ENCODE data around the gene MSLN. TPM values are rescaled to one million over a fixed set of nuclear protein-coding genes. Genes with fewer than 3 reads are reported as not detected.
"Not testable (repeated sequence)": the region's sequence is repeated elsewhere in the genome, so short reads cannot be mapped to it uniquely, and the experiment has no call there.

MSLN gene
- polyA plus RNA-seq (2013, experiment 1 of 2), result not detected
- polyA plus RNA-seq (2013, experiment 2 of 2), result not detected

- Histone ChIP-seq H3K9me3 (ENCODE audit: insufficient read depth, low read depth, low read length) (no peaks in the 10 kb centered on the region), H3K27ac (ENCODE audit: low read depth, low read length) (no peak within 1 kb of the TSS), H3K36me3 (ENCODE audit: insufficient read depth, low read length) (no peaks in the 10 kb centered on the region), H3K27me3 (ENCODE audit: insufficient read depth, low read length) (no peaks in the 10 kb centered on the region), H3K4me3 (ENCODE audit: low read length) (no peak within 1 kb of the TSS), H3K4me1 (ENCODE audit: insufficient read depth, low read length) (no peaks in the 10 kb centered on the region), H3K9ac (ENCODE audit: low read depth, low read length) (no peak within 1 kb of the TSS)
- 87% methylated on average over 37 of the region's 37 CpGs for WGBS
These were observed at the start of gene MSLN for GRCh38 chr16:760545-761343. TSS of gene MSLN (plus strand) at chr16:760734. CDS start at chr16:762681, 1,947 bp downstream.

- Histone ChIP-seq H3K27me3 (ENCODE audit: insufficient read depth, low read length) (peaks cover 77% of the 10 kb centered on the region), H3K9ac (ENCODE audit: low read depth, low read length) (no peak overlapping the region)
These were observed 49.5 kb upstream of the MSLN start for GRCh38 chr16:711084-711483.

GRCh38 chr16:711548-712320, 48.8 kb upstream of the MSLN start:
- no peaks in the 10 kb centered on the region for H3K36me3 ChIP-seq (ENCODE audit: insufficient read depth, low read length)
- H3K4me3 ChIP-seq (ENCODE audit: low read length), result no peak overlapping the region
- peaks cover 77% of the 10 kb centered on the region for H3K27me3 ChIP-seq (ENCODE audit: insufficient read depth, low read length)
- WGBS, result 19% methylated on average over 22 of the region's 25 CpGs
- H3K9me3 ChIP-seq (ENCODE audit: insufficient read depth, low read depth, low read length), result no peaks in the 10 kb centered on the region
- H3K4me1 ChIP-seq (ENCODE audit: insufficient read depth, low read length), result peaks cover 10% of the 10 kb centered on the region; the same call in 1 of the 2 replicates
- no peak overlapping the region for H3K9ac ChIP-seq (ENCODE audit: low read depth, low read length)
- no peak overlapping the region for H3K27ac ChIP-seq (ENCODE audit: low read depth, low read length)

More at GRCh38 chr16:711084-711483, 49.5 kb upstream of the MSLN start:
- Histone ChIP-seq H3K36me3 (ENCODE audit: insufficient read depth, low read length) (no peaks in the 10 kb centered on the region), H3K27ac (ENCODE audit: low read depth, low read length) (no peak overlapping the region), H3K9me3 (ENCODE audit: insufficient read depth, low read depth, low read length) (no peaks in the 10 kb centered on the region), H3K4me3 (ENCODE audit: low read length) (no peak overlapping the region), H3K4me1 (ENCODE audit: insufficient read depth, low read length) (0 out of 2 replicates have a peak, but pooled peaks cover 3% of the 10 kb centered on the region)
- WGBS, result 82% methylated on average over 12 of the region's 12 CpGs

- H3K27ac ChIP-seq (ENCODE audit: low read depth, low read length); H3K9me3 ChIP-seq (ENCODE audit: insufficient read depth, low read depth, low read length); H3K4me3 ChIP-seq (ENCODE audit: low read length); H3K9ac ChIP-seq (ENCODE audit: low read depth, low read length); H3K36me3 ChIP-seq (ENCODE audit: insufficient read depth, low read length): not testable (repeated sequence)
- peaks cover 11% of the 10 kb centered on the region; the same call in 1 of the 2 replicates for H3K4me1 ChIP-seq (ENCODE audit: insufficient read depth, low read length)
- 49% methylated on average over 12 of the region's 13 CpGs for WGBS
- H3K27me3 ChIP-seq (ENCODE audit: insufficient read depth, low read length), result peaks cover 69% of the 10 kb centered on the region
These were observed 47.7 kb upstream of the MSLN start for GRCh38 chr16:712740-713250.

- no peak overlapping the region for H3K27ac ChIP-seq (ENCODE audit: low read depth, low read length)
- WGBS, result 85% methylated on average over 11 of the region's 11 CpGs
- H3K4me3 ChIP-seq (ENCODE audit: low read length), result no peak overlapping the region
- H3K4me1 ChIP-seq (ENCODE audit: insufficient read depth, low read length), result peaks cover 11% of the 10 kb centered on the region; the same call in 1 of the 2 replicates
- H3K9ac ChIP-seq (ENCODE audit: low read depth, low read length), result no peak overlapping the region
- no peaks in the 10 kb centered on the region for H3K36me3 ChIP-seq (ENCODE audit: insufficient read depth, low read length)
- peaks cover 60% of the 10 kb centered on the region for H3K27me3 ChIP-seq (ENCODE audit: insufficient read depth, low read length)
- no peaks in the 10 kb centered on the region for H3K9me3 ChIP-seq (ENCODE audit: insufficient read depth, low read depth, low read length)
These were observed 46.5 kb upstream of the MSLN start for GRCh38 chr16:714079-714478.

DNA sequence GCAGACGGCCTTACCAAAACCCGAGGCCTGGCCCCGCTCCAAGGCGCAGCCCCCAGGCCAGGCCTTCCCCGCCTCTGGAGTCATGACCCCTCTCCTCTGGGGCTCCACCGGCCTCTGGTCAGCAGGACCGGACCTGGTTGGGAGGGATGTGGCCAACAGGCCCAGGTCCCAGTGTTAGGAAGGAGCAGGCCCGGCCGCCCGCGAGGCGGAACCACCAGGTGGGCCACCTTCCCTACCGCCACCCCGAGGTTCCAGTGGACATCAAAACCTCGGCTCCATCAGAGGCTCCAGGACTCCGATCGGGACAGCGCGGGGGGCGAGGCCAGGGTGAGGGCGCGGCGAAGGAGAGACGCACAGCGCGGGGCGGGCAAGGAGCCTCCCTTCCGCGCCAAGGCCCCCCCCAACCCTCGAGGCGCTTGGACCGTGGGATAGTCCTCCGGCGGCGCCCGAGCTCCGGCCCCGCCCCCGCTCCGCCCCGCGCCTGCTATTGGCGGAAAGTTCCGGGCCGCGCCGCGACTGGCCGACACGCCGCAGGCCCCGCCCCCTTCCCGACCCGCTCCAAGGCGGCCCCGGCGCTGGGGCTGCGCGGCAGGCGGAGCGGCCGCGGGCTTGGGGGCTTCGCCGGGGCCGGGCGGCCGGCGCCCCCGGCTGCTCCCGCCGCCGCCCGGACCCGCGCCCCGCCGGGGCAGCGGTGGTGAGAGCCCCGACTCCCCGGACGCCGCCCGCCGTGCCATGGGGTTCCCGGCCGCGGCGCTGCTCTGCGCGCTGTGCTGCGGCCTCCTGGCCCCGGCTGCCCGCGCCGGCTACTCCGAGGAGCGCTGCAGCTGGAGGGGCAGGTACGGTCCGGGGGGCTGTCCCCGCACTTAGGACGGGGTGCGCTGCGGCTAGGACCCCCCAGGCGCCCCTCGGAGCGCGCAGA, 45.7 kb upstream of the MSLN start, which contains the start of gene METRN:
TSS of gene METRN (plus strand) at position 561 of the 919 bp plus-strand sequence. CDS start at position 733, 172 bp downstream.
- no peaks in the 10 kb centered on the region for H3K9me3 ChIP-seq (ENCODE audit: insufficient read depth, low read depth, low read length)
- WGBS, result 9% methylated on average over 108 of the region's 108 CpGs
- no peak within 1 kb of the TSS for H3K27ac ChIP-seq (ENCODE audit: low read depth, low read length)
- H3K27me3 ChIP-seq (ENCODE audit: insufficient read depth, low read length), result peaks cover 53% of the 10 kb centered on the region
- peak within 1 kb of the TSS; percentile 66 for H3K4me3 ChIP-seq (ENCODE audit: low read length)
- H3K36me3 ChIP-seq (ENCODE audit: insufficient read depth, low read length), result no peaks in the 10 kb centered on the region
- H3K4me1 ChIP-seq (ENCODE audit: insufficient read depth, low read length), result peaks cover 13% of the 10 kb centered on the region; the same call in 1 of the 2 replicates
- H3K9ac ChIP-seq (ENCODE audit: low read depth, low read length), result peak within 1 kb of the TSS; percentile 57

- Histone ChIP-seq H3K4me3 (ENCODE audit: low read length) (peak overlapping the region; percentile 66), H3K4me1 (ENCODE audit: insufficient read depth, low read length) (peaks cover 18% of the 10 kb centered on the region; the same call in 1 of the 2 replicates), H3K36me3 (ENCODE audit: insufficient read depth, low read length) (no peaks in the 10 kb centered on the region), H3K27ac (ENCODE audit: low read depth, low read length) (no peak overlapping the region), H3K27me3 (ENCODE audit: insufficient read depth, low read length) (peaks cover 46% of the 10 kb centered on the region), H3K9ac (ENCODE audit: low read depth, low read length) (peak overlapping the region; percentile 57), H3K9me3 (ENCODE audit: insufficient read depth, low read depth, low read length) (no peaks in the 10 kb centered on the region)
- 4% methylated on average over 74 of the region's 74 CpGs for WGBS
These were observed 44.9 kb upstream of the MSLN start for GRCh38 chr16:715477-716199.

DNA sequence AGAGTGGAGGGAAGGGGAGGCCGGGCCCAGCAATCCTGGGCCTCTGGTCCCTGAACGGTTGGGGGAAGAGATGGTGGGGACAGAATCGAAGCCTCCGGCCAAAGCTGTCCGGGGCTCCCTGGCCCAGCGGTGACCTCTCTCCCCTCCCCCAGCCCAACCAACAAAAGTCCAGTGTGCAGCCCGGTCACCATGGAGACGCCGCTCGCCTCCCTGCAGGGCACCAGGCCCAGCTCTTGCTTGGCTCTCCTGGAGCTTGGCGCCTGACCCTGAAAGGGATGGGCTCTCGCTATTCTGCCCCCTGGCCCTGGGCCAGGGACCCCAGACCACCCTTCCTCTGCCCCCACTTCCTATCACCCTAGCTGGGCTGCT, 44.4 kb upstream of the MSLN start:
- Histone ChIP-seq H3K9ac (ENCODE audit: low read depth, low read length) (0 out of 2 replicates have a peak overlapping the region, but pooled peaks have one; percentile 37), H3K36me3 (ENCODE audit: insufficient read depth, low read length) (no peaks in the 10 kb centered on the region), H3K9me3 (ENCODE audit: insufficient read depth, low read depth, low read length) (no peaks in the 10 kb centered on the region), H3K27ac (ENCODE audit: low read depth, low read length) (no peak overlapping the region), H3K27me3 (ENCODE audit: insufficient read depth, low read length) (peaks cover 40% of the 10 kb centered on the region), H3K4me3 (ENCODE audit: low read length) (peak overlapping the region; percentile 66), H3K4me1 (ENCODE audit: insufficient read depth, low read length) (peaks cover 18% of the 10 kb centered on the region; the same call in 1 of the 2 replicates)
- WGBS, result 14% methylated on average over 11 of the region's 12 CpGs

DNA sequence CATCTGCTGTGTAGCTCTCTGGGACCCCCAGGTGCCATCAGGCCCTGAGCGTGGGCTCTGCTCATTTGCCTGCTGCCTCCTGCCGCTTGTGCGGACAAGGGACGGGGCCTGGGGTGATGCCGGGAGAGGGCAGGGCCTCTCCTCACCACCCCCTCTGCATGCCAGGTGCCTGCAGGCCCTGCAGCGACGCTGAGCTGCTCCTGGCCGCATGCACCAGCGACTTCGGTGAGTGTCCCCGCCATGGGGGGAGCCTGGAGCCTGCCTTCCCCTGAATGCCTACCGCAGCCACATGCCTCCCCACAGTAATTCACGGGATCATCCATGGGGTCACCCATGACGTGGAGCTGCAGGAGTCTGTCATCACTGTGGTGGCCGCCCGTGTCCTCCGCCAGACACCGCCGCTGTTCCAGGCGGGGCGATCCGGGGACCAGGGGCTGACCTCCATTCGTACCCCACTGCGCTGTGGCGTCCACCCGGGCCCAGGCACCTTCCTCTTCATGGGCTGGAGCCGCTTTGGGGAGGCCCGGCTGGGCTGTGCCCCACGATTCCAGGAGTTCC, 43.7 kb upstream of the MSLN start:
- no peaks in the 10 kb centered on the region for H3K9me3 ChIP-seq (ENCODE audit: insufficient read depth, low read depth, low read length)
- peaks cover 38% of the 10 kb centered on the region for H3K27me3 ChIP-seq (ENCODE audit: insufficient read depth, low read length)
- H3K9ac ChIP-seq (ENCODE audit: low read depth, low read length), result no peak overlapping the region
- no peak overlapping the region for H3K27ac ChIP-seq (ENCODE audit: low read depth, low read length)
- H3K4me3 ChIP-seq (ENCODE audit: low read length), result peak overlapping the region; percentile 66; the same call in 1 of the 2 replicates
- H3K4me1 ChIP-seq (ENCODE audit: insufficient read depth, low read length), result peaks cover 18% of the 10 kb centered on the region; the same call in 1 of the 2 replicates
- no peaks in the 10 kb centered on the region for H3K36me3 ChIP-seq (ENCODE audit: insufficient read depth, low read length)
- 89% methylated on average over 29 of the region's 29 CpGs for WGBS
